ENCODE data around the gene ERRFI1.

DNA sequence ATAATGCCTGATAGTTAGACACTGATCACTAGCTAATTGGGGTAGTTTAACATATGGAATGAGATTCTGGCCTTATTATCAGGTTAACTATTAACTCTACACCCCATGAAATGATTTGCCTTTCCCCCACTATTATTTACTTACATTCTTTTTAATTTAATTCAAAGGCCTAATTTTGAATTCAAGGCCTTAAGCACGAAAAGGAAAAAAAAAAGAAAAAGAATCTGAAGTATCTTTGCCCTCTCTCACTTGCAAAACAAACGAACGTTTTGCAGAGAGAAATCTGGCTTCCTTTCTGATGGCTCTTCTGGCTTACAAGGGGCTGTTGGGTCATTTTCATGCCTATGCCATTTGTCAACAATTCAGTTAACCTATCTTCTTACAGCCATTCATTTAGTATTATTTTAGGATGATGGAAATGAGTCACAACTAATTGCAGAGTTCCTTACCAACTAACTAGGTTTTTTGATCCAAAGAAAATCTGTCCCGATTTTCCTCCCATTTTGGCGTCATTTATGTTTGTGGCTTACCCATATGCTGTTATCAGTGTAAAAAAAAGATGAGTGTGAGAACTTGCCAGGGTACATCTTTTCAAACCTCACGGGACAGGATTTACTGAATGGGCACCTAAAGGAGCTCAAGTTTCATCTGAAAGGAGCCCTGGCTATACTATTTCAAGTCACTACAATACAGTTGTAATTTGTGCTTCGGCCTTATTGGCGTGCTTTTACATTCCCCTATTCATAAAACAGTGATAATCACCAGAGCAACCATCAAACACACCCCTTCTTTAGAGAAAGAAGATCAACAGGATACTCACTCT is 1.9 kb upstream of the ERRFI1 start:
- no peak for TF ChIP-seq POLR2A (IDR thresholded peaks at IDR 0.05)
- TF ChIP-seq, protein P1, sequence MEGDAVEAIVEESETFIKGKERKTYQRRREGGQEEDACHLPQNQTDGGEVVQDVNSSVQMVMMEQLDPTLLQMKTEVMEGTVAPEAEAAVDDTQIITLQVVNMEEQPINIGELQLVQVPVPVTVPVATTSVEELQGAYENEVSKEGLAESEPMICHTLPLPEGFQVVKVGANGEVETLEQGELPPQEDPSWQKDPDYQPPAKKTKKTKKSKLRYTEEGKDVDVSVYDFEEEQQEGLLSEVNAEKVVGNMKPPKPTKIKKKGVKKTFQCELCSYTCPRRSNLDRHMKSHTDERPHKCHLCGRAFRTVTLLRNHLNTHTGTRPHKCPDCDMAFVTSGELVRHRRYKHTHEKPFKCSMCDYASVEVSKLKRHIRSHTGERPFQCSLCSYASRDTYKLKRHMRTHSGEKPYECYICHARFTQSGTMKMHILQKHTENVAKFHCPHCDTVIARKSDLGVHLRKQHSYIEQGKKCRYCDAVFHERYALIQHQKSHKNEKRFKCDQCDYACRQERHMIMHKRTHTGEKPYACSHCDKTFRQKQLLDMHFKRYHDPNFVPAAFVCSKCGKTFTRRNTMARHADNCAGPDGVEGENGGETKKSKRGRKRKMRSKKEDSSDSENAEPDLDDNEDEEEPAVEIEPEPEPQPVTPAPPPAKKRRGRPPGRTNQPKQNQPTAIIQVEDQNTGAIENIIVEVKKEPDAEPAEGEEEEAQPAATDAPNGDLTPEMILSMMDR (IDR thresholded peaks at IDR 0.05): no peak

Measured in uterus (tissue), 2 donors.